ENCODE measurements around the gene CPE.

GRCh38 chr4:165522050-165522449 is 143.2 kb downstream of the CPE start:
- no peak for TF ChIP-seq POLR2A (IDR thresholded peaks at IDR 0.05)
- peak in 1 of 2 donors; percentile 43 for TF ChIP-seq POLR2AphosphoS5 (IDR thresholded peaks at IDR 0.05)
- no peak for TF ChIP-seq CTCF (IDR thresholded peaks at IDR 0.05)
- TF ChIP-seq EP300 (IDR thresholded peaks at IDR 0.05), result no peak
